HG02571 (cell line): Measurements from ENCODE around the gene MTSS2.

Source experiments
- ATAC-seq: cut with Tn5 transposase; IDR thresholded peaks from one replicate; pipeline ENCODE4 v1.9.1; 2021; ENCODE audit warnings: mild to moderate bottlenecking, moderate library complexity; ENCODE audit not compliant: unreplicated experiment

The MTSS2 gene

GRCh38 chr16:70714581-70715054 lies 28.8 kb upstream of the MTSS2 start:
- no peak for ATAC-seq

- no peak for ATAC-seq
Measured at GRCh38 chr16:70713824-70714223, 28.0 kb upstream of the MTSS2 start.

- no peak for ATAC-seq
Measured at GRCh38 chr16:70713342-70713741, 27.5 kb upstream of the MTSS2 start.

GRCh38 chr16:70712942-70713341 lies 27.1 kb upstream of the MTSS2 start:
- no peak for ATAC-seq

- no peak for ATAC-seq
Measured at GRCh38 chr16:70712359-70712758, 26.5 kb upstream of the MTSS2 start.

GRCh38 chr16:70711211-70712031 lies 25.6 kb upstream of the MTSS2 start:
- no peak for ATAC-seq

- ATAC-seq, result no peak
Measured at GRCh38 chr16:70710422-70711210, 24.8 kb upstream of the MTSS2 start.

GRCh38 chr16:70709942-70710341 lies 24.1 kb upstream of the MTSS2 start:
- ATAC-seq, result no peak

GRCh38 chr16:70709457-70709856 lies 23.6 kb upstream of the MTSS2 start:
- ATAC-seq, result no peak

- ATAC-seq, result no peak
Measured at GRCh38 chr16:70708366-70709246, 22.8 kb upstream of the MTSS2 start.

GRCh38 chr16:70706948-70707465 lies 21.2 kb upstream of the MTSS2 start:
- ATAC-seq, result no peak

GRCh38 chr16:70705056-70705455 lies 19.2 kb upstream of the MTSS2 start:
- ATAC-seq, result no peak

- ATAC-seq, result no peak
Measured at GRCh38 chr16:70704586-70704985, 18.7 kb upstream of the MTSS2 start.

GRCh38 chr16:70703835-70704381 lies 18.1 kb upstream of the MTSS2 start:
- no peak for ATAC-seq

GRCh38 chr16:70703041-70703834 lies 17.4 kb upstream of the MTSS2 start:
- no peak for ATAC-seq

- no peak for ATAC-seq
Measured at GRCh38 chr16:70702624-70703023, 16.8 kb upstream of the MTSS2 start.

GRCh38 chr16:70701998-70702397 lies 16.1 kb upstream of the MTSS2 start:
- ATAC-seq, result no peak

GRCh38 chr16:70701596-70701995 lies 15.7 kb upstream of the MTSS2 start:
- ATAC-seq, result no peak

- ATAC-seq, result no peak
Measured at GRCh38 chr16:70701036-70701435, 15.2 kb upstream of the MTSS2 start.
